Chondrocyte (in vitro differentiated cells): ENCODE results near the gene NPIPA5. TPM values are rescaled to one million over a fixed set of nuclear protein-coding genes. Genes with fewer than 3 reads are reported as not detected.
"Not testable (repeated sequence)": the region's sequence is repeated elsewhere in the genome, so short reads cannot be mapped to it uniquely, and the experiment has no call there.

ENCODE experiments used
- DNase-seq: peaks from one replicate; pipeline ENCODE4 v3.0.0; 2021; ENCODE audit warnings: mixed read lengths, low spot score
- H3K27ac Mint-ChIP-seq: one replicate; pipeline ENCODE4 v1.8.0; 2021; ENCODE audit warnings: mild to moderate bottlenecking, moderate library complexity, mixed read lengths; ENCODE audit not compliant: unreplicated experiment
- H3K27me3 Mint-ChIP-seq: 2 replicates; pipeline ENCODE4 v1.8.0; 2021; ENCODE audit warnings: low read depth, mixed read lengths
- H3K36me3 Mint-ChIP-seq: 2 replicates; pipeline ENCODE4 v1.8.0; 2021; ENCODE audit warnings: low read depth, mixed read lengths
- H3K4me1 Mint-ChIP-seq: 2 replicates; pipeline ENCODE4 v1.8.0; 2021; ENCODE audit warnings: low read depth, mild to moderate bottlenecking, mixed read lengths
- H3K4me3 Mint-ChIP-seq: one replicate; pipeline ENCODE4 v1.8.0; 2021; ENCODE audit warnings: mild to moderate bottlenecking, moderate library complexity, mixed read lengths; ENCODE audit not compliant: unreplicated experiment
- H3K9me3 Mint-ChIP-seq: 2 replicates; pipeline ENCODE4 v1.8.0; 2021; ENCODE audit warnings: low read depth, mixed read lengths
- total RNA-seq: library from RNA; stranded (reverse); gene quantifications from 3 replicates; pipeline ENCODE4 v1.2.1, GENCODE V29; 2021

Gene NPIPA5
- total RNA-seq, 1 donor from 2014 or later = 7.7 TPM

- not testable (repeated sequence) for H3K27me3 Mint-ChIP-seq, H3K36me3 Mint-ChIP-seq, H3K4me1 Mint-ChIP-seq, H3K4me3 Mint-ChIP-seq, DNase-seq, H3K9me3 Mint-ChIP-seq, H3K27ac Mint-ChIP-seq
These were observed 26.8 kb downstream of the NPIPA5 start for GRCh38 chr16:15351251-15351650.

- DNase-seq, H3K9me3 Mint-ChIP-seq, H3K27me3 Mint-ChIP-seq, H3K4me3 Mint-ChIP-seq, H3K4me1 Mint-ChIP-seq, H3K27ac Mint-ChIP-seq, H3K36me3 Mint-ChIP-seq: not testable (repeated sequence)
These were observed 29.4 kb downstream of the NPIPA5 start for GRCh38 chr16:15348721-15349120.

- not testable (repeated sequence) for DNase-seq, H3K27me3 Mint-ChIP-seq, H3K4me3 Mint-ChIP-seq, H3K36me3 Mint-ChIP-seq, H3K27ac Mint-ChIP-seq, H3K4me1 Mint-ChIP-seq, H3K9me3 Mint-ChIP-seq
These were observed 35.8 kb downstream of the NPIPA5 start for GRCh38 chr16:15342337-15342736.

GRCh38 chr16:15338986-15339385, 39.1 kb downstream of the NPIPA5 start:
- H3K27ac Mint-ChIP-seq, H3K9me3 Mint-ChIP-seq, H3K4me3 Mint-ChIP-seq, H3K36me3 Mint-ChIP-seq, DNase-seq, H3K27me3 Mint-ChIP-seq, H3K4me1 Mint-ChIP-seq: not testable (repeated sequence)

GRCh38 chr16:15337974-15338605, 40.0 kb downstream of the NPIPA5 start:
- not testable (repeated sequence) for H3K36me3 Mint-ChIP-seq, H3K4me3 Mint-ChIP-seq, DNase-seq, H3K27me3 Mint-ChIP-seq, H3K27ac Mint-ChIP-seq, H3K4me1 Mint-ChIP-seq, H3K9me3 Mint-ChIP-seq

GRCh38 chr16:15335609-15336008, 42.5 kb downstream of the NPIPA5 start:
- not testable (repeated sequence) for H3K4me3 Mint-ChIP-seq, DNase-seq, H3K9me3 Mint-ChIP-seq, H3K36me3 Mint-ChIP-seq, H3K4me1 Mint-ChIP-seq, H3K27ac Mint-ChIP-seq, H3K27me3 Mint-ChIP-seq

GRCh38 chr16:15333969-15334368, 44.1 kb downstream of the NPIPA5 start:
- not testable (repeated sequence) for H3K9me3 Mint-ChIP-seq, H3K36me3 Mint-ChIP-seq, DNase-seq, H3K27ac Mint-ChIP-seq, H3K4me3 Mint-ChIP-seq, H3K27me3 Mint-ChIP-seq, H3K4me1 Mint-ChIP-seq

- H3K4me1 Mint-ChIP-seq, H3K27ac Mint-ChIP-seq, H3K27me3 Mint-ChIP-seq, DNase-seq, H3K4me3 Mint-ChIP-seq, H3K36me3 Mint-ChIP-seq, H3K9me3 Mint-ChIP-seq: not testable (repeated sequence)
These were observed 47.1 kb downstream of the NPIPA5 start for GRCh38 chr16:15330978-15331377.

- H3K36me3 Mint-ChIP-seq, H3K4me3 Mint-ChIP-seq, H3K4me1 Mint-ChIP-seq, H3K9me3 Mint-ChIP-seq, H3K27me3 Mint-ChIP-seq, DNase-seq, H3K27ac Mint-ChIP-seq: not testable (repeated sequence)
These were observed 53.1 kb downstream of the NPIPA5 start for GRCh38 chr16:15324954-15325353.

GRCh38 chr16:15323373-15323772, 54.7 kb downstream of the NPIPA5 start:
- not testable (repeated sequence) for H3K27ac Mint-ChIP-seq, H3K4me1 Mint-ChIP-seq, H3K27me3 Mint-ChIP-seq, DNase-seq, H3K36me3 Mint-ChIP-seq, H3K9me3 Mint-ChIP-seq, H3K4me3 Mint-ChIP-seq

GRCh38 chr16:15321221-15321620, 56.9 kb downstream of the NPIPA5 start:
- not testable (repeated sequence) for H3K36me3 Mint-ChIP-seq, H3K27me3 Mint-ChIP-seq, H3K4me3 Mint-ChIP-seq, H3K4me1 Mint-ChIP-seq, H3K9me3 Mint-ChIP-seq, H3K27ac Mint-ChIP-seq, DNase-seq

- not testable (repeated sequence) for H3K36me3 Mint-ChIP-seq, H3K9me3 Mint-ChIP-seq, H3K4me3 Mint-ChIP-seq, H3K27me3 Mint-ChIP-seq, H3K4me1 Mint-ChIP-seq, H3K27ac Mint-ChIP-seq, DNase-seq
These were observed 63.5 kb downstream of the NPIPA5 start for GRCh38 chr16:15314562-15314961.
